Endodermal cell (in vitro differentiated cells): ENCODE data around the gene CKAP2L. TPM values are rescaled to one million over a fixed set of nuclear protein-coding genes. Genes with fewer than 3 reads are reported as not detected.

Source experiments
- DNase-seq: peaks from one replicate; pipeline ENCODE4 v3.0.0-alpha.2; 2017
- H3K27ac ChIP-seq: 2 replicates; pipeline ENCODE4 v1.5.1; 2013; ENCODE audit warnings: mild to moderate bottlenecking, low read depth, low read length, moderate library complexity
- H3K27me3 ChIP-seq: 2 replicates; pipeline ENCODE4 v1.6.1; 2013; ENCODE audit warnings: mild to moderate bottlenecking, low read length, moderate library complexity; ENCODE audit not compliant: insufficient read depth, control insufficient read depth, poor library complexity, severe bottlenecking
- H3K36me3 ChIP-seq: 2 replicates; pipeline ENCODE4 v1.7.0; 2013; ENCODE audit warnings: mild to moderate bottlenecking, low read length, moderate library complexity; ENCODE audit not compliant: control insufficient read depth, insufficient read depth
- H3K4me1 ChIP-seq: one replicate; pipeline ENCODE4 v1.7.0; 2013; ENCODE audit warnings: low read length; ENCODE audit not compliant: control insufficient read depth, insufficient read depth
- H3K4me3 ChIP-seq: 2 replicates; pipeline ENCODE4 v1.5.1; 2013; ENCODE audit warnings: mild to moderate bottlenecking, low read length, moderate library complexity
- H3K9ac ChIP-seq: 2 replicates; pipeline ENCODE4 v1.6.1; 2013; ENCODE audit warnings: mild to moderate bottlenecking, low read length, moderate library complexity; ENCODE audit not compliant: poor library complexity, severe bottlenecking; ENCODE audit errors: extremely low read depth
- H3K9me3 ChIP-seq: 2 replicates; pipeline ENCODE4 v1.6.1; 2013; ENCODE audit warnings: mild to moderate bottlenecking, low read length, moderate library complexity; ENCODE audit not compliant: control insufficient read depth
- H3K27ac Mint-ChIP-seq: 2 replicates; pipeline ENCODE4 v1.8.0; 2020; ENCODE audit warnings: mixed read lengths
- H3K27me3 Mint-ChIP-seq: 2 replicates; pipeline ENCODE4 v1.8.0; 2021; ENCODE audit warnings: mild to moderate bottlenecking, mixed read lengths; ENCODE audit not compliant: insufficient read depth
- H3K36me3 Mint-ChIP-seq: 2 replicates; pipeline ENCODE4 v1.8.0; 2020; ENCODE audit warnings: low read depth, mixed read lengths
- H3K4me1 Mint-ChIP-seq: 2 replicates; pipeline ENCODE4 v1.8.0; 2020; ENCODE audit warnings: mixed read lengths
- H3K4me3 Mint-ChIP-seq: 2 replicates; pipeline ENCODE4 v1.8.0; 2020; ENCODE audit warnings: mild to moderate bottlenecking, moderate library complexity, mixed read lengths
- H3K9me3 Mint-ChIP-seq: 2 replicates; pipeline ENCODE4 v1.8.0; 2020; ENCODE audit warnings: mild to moderate bottlenecking, mixed read lengths
- WGBS, 2 experiments: methylation state at CpG; one replicate each; pipeline versions ENCODE4 v1.1.5 to v1.1.7; 2013; ENCODE audit warnings: missing lambda C conversion rate in 2 of 2, mixed read lengths in 1 of 2; ENCODE audit not compliant: insufficient coverage in 1 of 2, insufficient read length in 1 of 2; 5-methylcytosine and 5-hydroxymethylcytosine counted together
- total RNA-seq, 2 donors: library from RNA; stranded (reverse); fragmentation: NEBNext Ultra II Directional in 1 of 2; extraction: Animal tissue kit (Norgen Biotek cat#: 25700) in 1 of 2; gene quantifications; 2 replicates in 1 of 2; 3 replicates in 1 of 2; pipeline ENCODE4 v1.2.1, GENCODE V29; 2021
- TF ChIP-seq, protein P1 (sequence below): fragments of 200-600 bp; sonication (generic); conservative IDR thresholded peaks from 2 replicates; pipeline ENCODE4 v1.5.0; 2021; ENCODE audit warnings: antibody characterized with exemption, mild to moderate bottlenecking

Gene CKAP2L
- total RNA-seq, 2 donors from 2014 or later, result 20.1 to 30.3 TPM

- H3K9me3 ChIP-seq, result no peaks in the 10 kb centered on the region
- H3K27ac ChIP-seq, result no peak overlapping the region
- peaks cover 16% of the 10 kb centered on the region for H3K36me3 ChIP-seq
- Mint-ChIP-seq H3K4me1 (peaks cover 8% of the 10 kb centered on the region), H3K27me3 (no peaks in the 10 kb centered on the region), H3K4me3 (no peak overlapping the region), H3K36me3 (peaks cover 10% of the 10 kb centered on the region), H3K27ac (no peak overlapping the region), H3K9me3 (no peaks in the 10 kb centered on the region)
- no peaks in the 10 kb centered on the region for H3K4me1 ChIP-seq
- H3K4me3 ChIP-seq, result no peak overlapping the region
- no CpG with 5 or more reads among the region's 1 CpG for WGBS, 2 experiments
- TF ChIP-seq, protein P1, sequence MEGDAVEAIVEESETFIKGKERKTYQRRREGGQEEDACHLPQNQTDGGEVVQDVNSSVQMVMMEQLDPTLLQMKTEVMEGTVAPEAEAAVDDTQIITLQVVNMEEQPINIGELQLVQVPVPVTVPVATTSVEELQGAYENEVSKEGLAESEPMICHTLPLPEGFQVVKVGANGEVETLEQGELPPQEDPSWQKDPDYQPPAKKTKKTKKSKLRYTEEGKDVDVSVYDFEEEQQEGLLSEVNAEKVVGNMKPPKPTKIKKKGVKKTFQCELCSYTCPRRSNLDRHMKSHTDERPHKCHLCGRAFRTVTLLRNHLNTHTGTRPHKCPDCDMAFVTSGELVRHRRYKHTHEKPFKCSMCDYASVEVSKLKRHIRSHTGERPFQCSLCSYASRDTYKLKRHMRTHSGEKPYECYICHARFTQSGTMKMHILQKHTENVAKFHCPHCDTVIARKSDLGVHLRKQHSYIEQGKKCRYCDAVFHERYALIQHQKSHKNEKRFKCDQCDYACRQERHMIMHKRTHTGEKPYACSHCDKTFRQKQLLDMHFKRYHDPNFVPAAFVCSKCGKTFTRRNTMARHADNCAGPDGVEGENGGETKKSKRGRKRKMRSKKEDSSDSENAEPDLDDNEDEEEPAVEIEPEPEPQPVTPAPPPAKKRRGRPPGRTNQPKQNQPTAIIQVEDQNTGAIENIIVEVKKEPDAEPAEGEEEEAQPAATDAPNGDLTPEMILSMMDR, result no peak
- H3K27me3 ChIP-seq, result no peaks in the 10 kb centered on the region
- H3K9ac ChIP-seq, result no peak overlapping the region
- DNase-seq, result no peak
Observed at GRCh38 chr2:112733871-112734270, 30.5 kb downstream of the CKAP2L start.

GRCh38 chr2:112733456-112733855, 31.0 kb downstream of the CKAP2L start:
- no peaks in the 10 kb centered on the region for H3K9me3 Mint-ChIP-seq
- H3K4me1 Mint-ChIP-seq, result peaks cover 12% of the 10 kb centered on the region
- Histone ChIP-seq H3K4me3 (no peak overlapping the region), H3K9ac (no peak overlapping the region), H3K9me3 (no peaks in the 10 kb centered on the region), H3K36me3 (peaks cover 13% of the 10 kb centered on the region), H3K27ac (no peak overlapping the region), H3K4me1 (peaks cover 3% of the 10 kb centered on the region), H3K27me3 (no peaks in the 10 kb centered on the region)
- H3K27me3 Mint-ChIP-seq, result no peaks in the 10 kb centered on the region
- 89 to 98% methylated on average over 1 to 4 of the region's 4 CpGs for WGBS, 2 experiments
- H3K27ac Mint-ChIP-seq, result no peak overlapping the region
- no peak overlapping the region for H3K4me3 Mint-ChIP-seq
- H3K36me3 Mint-ChIP-seq, result peaks cover 7% of the 10 kb centered on the region
- DNase-seq, result no peak
- TF ChIP-seq, protein P1, result no peak

DNA sequence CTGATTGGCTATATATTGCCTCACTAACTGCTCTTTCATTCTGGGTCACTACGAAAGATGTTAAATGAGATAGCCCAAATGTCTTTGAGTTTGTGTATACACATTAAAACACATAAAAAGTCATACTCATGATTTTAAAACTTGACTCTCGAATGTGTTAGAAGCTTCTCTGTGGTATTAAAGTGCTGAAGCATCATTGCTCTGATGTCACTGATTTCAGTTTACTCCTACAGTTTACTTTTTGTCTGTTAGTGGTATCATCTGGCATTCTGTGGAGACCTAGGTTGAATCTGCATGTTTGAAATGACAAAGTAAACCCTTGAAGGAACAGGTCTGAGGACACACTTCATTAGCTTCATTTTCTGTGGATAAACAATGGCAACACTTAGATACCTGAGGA, 32.9 kb downstream of the CKAP2L start:
- Histone ChIP-seq H3K4me1 (peaks cover 9% of the 10 kb centered on the region), H3K36me3 (no peaks in the 10 kb centered on the region), H3K4me3 (no peak overlapping the region), H3K27ac (no peak overlapping the region), H3K9ac (no peak overlapping the region), H3K27me3 (no peaks in the 10 kb centered on the region), H3K9me3 (no peaks in the 10 kb centered on the region)
- Mint-ChIP-seq H3K27me3 (no peaks in the 10 kb centered on the region), H3K36me3 (no peaks in the 10 kb centered on the region), H3K4me1 (peaks cover 21% of the 10 kb centered on the region), H3K27ac (no peak overlapping the region), H3K9me3 (no peaks in the 10 kb centered on the region), H3K4me3 (no peak overlapping the region)
- TF ChIP-seq, protein P1, result no peak
- 97% methylated on average over 2 of the region's 2 CpGs; no CpG with 5 or more reads in 1 of the 2 experiments for WGBS, 2 experiments
- DNase-seq, result no peak
